HepG2 (cell line): ENCODE measurements around the gene PRRT2. TPM values are rescaled to one million over a fixed set of nuclear protein-coding genes. Genes with fewer than 3 reads are reported as not detected.

Experiments
- CHD4 ChIP-seq: fragments of 200-600 bp; sonication (generic); IDR thresholded peaks from 2 replicates; pipeline ENCODE4 v1.7.0; 2017; ENCODE audit warnings: mild to moderate bottlenecking, low read length, borderline replicate concordance
- DR1 ChIP-seq: sonication (generic); formaldehyde crosslinking; IDR thresholded peaks from 2 replicates; pipeline ENCODE4 v1.8.0; 2021; ENCODE audit warnings: mild to moderate bottlenecking, missing genetic modification reagents, inconsistent platforms
- EEA1 ChIP-seq: sonication (generic); formaldehyde crosslinking; IDR thresholded peaks from 2 replicates; pipeline ENCODE4 v1.5.1; 2020; ENCODE audit warnings: mild to moderate bottlenecking, missing genetic modification reagents, borderline replicate concordance
- FLYWCH1 ChIP-seq: sonication (generic); formaldehyde crosslinking; IDR thresholded peaks from 2 replicates; pipeline ENCODE4 v1.8.1; 2023; ENCODE audit warnings: mild to moderate bottlenecking, missing genetic modification reagents
- JUND ChIP-seq: sonication (generic); formaldehyde crosslinking; IDR thresholded peaks from 2 replicates; pipeline ENCODE4 v1.8.0; 2022; ENCODE audit warnings: mild to moderate bottlenecking, missing genetic modification reagents
- KDM3A ChIP-seq: IDR thresholded peaks from 2 replicates; pipeline ENCODE4 v1.6.1; 2018; ENCODE audit warnings: low read depth, missing compliant biosample characterization
- MAF1 ChIP-seq: sonication (generic); formaldehyde crosslinking; IDR thresholded peaks from 2 replicates; pipeline ENCODE4 v1.5.0; 2020; ENCODE audit warnings: missing genetic modification reagents, borderline replicate concordance
- NFATC3 ChIP-seq: sonication (generic); formaldehyde crosslinking; IDR thresholded peaks from 2 replicates; pipeline ENCODE4 v1.5.1; 2020; ENCODE audit warnings: mild to moderate bottlenecking, missing genetic modification reagents
- REST ChIP-seq, 2 experiments: IDR thresholded peaks; 2 replicates each; pipeline ENCODE4 v1.6.1; 2011 to 2012; ENCODE audit warnings: low read length in 2 of 2, borderline replicate concordance in 1 of 2, low read depth in 1 of 2, mild to moderate bottlenecking in 1 of 2, moderate library complexity in 1 of 2
- SMAD1 ChIP-seq: sonication (generic); formaldehyde crosslinking; IDR thresholded peaks from 2 replicates; pipeline ENCODE4 v1.4.0; 2020; ENCODE audit warnings: missing genetic modification reagents, low read depth, mild to moderate bottlenecking, borderline replicate concordance
- ZEB1 ChIP-seq: IDR thresholded peaks from 2 replicates; pipeline ENCODE4 v1.6.1; 2012; ENCODE audit warnings: mild to moderate bottlenecking, low read depth, inconsistent platforms; ENCODE audit not compliant: insufficient replicate concordance
- ZNF230 ChIP-seq: sonication (generic); formaldehyde crosslinking; IDR thresholded peaks from 2 replicates; pipeline ENCODE4 v1.4.0; 2020; ENCODE audit warnings: mild to moderate bottlenecking, missing genetic modification reagents
- ZNF331 ChIP-seq: sonication (generic); formaldehyde crosslinking; IDR thresholded peaks from 2 replicates; pipeline ENCODE4 v1.4.0; 2020; ENCODE audit warnings: missing genetic modification reagents
- ZNF335 ChIP-seq: sonication (generic); formaldehyde crosslinking; IDR thresholded peaks from 2 replicates; pipeline ENCODE4 v1.4.0; 2020; ENCODE audit warnings: missing genetic modification reagents
- ZNF350 ChIP-seq: sonication (generic); formaldehyde crosslinking; IDR thresholded peaks from 2 replicates; pipeline ENCODE4 v1.4.0; 2020; ENCODE audit warnings: mild to moderate bottlenecking, low read depth, missing genetic modification reagents, borderline replicate concordance
- ZNF367 ChIP-seq: sonication (generic); formaldehyde crosslinking; IDR thresholded peaks from 2 replicates; pipeline ENCODE4 v1.4.0; 2020; ENCODE audit warnings: missing genetic modification reagents, borderline replicate concordance
- ZNF530 ChIP-seq: sonication (generic); formaldehyde crosslinking; IDR thresholded peaks from 2 replicates; pipeline ENCODE4 v1.5.0; 2020; ENCODE audit warnings: low read depth, mild to moderate bottlenecking, missing genetic modification reagents
- ZNF589 ChIP-seq: sonication (generic); formaldehyde crosslinking; conservative IDR thresholded peaks from 2 replicates; pipeline ENCODE4 v1.8.0; 2022; ENCODE audit warnings: mild to moderate bottlenecking, moderate library complexity, missing genetic modification reagents
- ZNF800 ChIP-seq: sonication (generic); formaldehyde crosslinking; IDR thresholded peaks from 2 replicates; pipeline ENCODE4 v1.4.0; 2020; ENCODE audit warnings: missing genetic modification reagents
- ZUFSP ChIP-seq: sonication (generic); formaldehyde crosslinking; IDR thresholded peaks from 2 replicates; pipeline ENCODE4 v1.9.0; 2021; ENCODE audit warnings: missing genetic modification reagents, mild to moderate bottlenecking, borderline replicate concordance
- polyA plus RNA-seq, 8 experiments: library from polyadenylated mRNA; depleted of rRNA in 3 of 8; stranded (reverse) in 7 of 8; unstranded in 1 of 8; fragments of >200 nt; fragmentation: Illumina TruSeq in 4 of 8; extraction: Trizol in 4 of 8; gene quantifications; 2 replicates each; pipeline versions ENCODE4 v1.2.1 to v1.2.3, GENCODE V29; 2011 to 2016; ENCODE audit warnings: low read depth in 4 of 8, missing spikeins in 1 of 8, mixed read lengths in 1 of 8; ENCODE audit not compliant: insufficient read depth in 1 of 8
- total RNA-seq, 5 experiments: library from RNA; depleted of rRNA; stranded (reverse); fragments of >200 nt; fragmentation: Illumina TruSeq; extraction: Trizol; gene quantifications; 2 replicates each; pipeline ENCODE4 v1.2.3, GENCODE V29; 2016; ENCODE audit warnings: low read depth in 1 of 5

PRRT2 gene
- total and polyA plus RNA-seq, 2 of the 13 experiments (the other 11 are each of a cell fraction or from before 2014, with no cell fraction given): 0.51 to 1.1 TPM

- TF ChIP-seq NFATC3 (CRISPR knock-in tag): peak; percentile 95; the same call in 1 of the 2 replicates
- TF ChIP-seq ZEB1: no peak
- TF ChIP-seq KDM3A (CRISPR knock-in tag): peak; percentile 87; the same call in 1 of the 2 replicates
- TF ChIP-seq SMAD1 (CRISPR knock-in tag): peak; percentile 69; the same call in 1 of the 2 replicates
- peak; percentile 74 for TF ChIP-seq MAF1 (CRISPR knock-in tag)
- TF ChIP-seq ZNF530: peak; percentile 97
- TF ChIP-seq CHD4: no peak
- TF ChIP-seq ZNF335 (CRISPR knock-in tag): no peak
- TF ChIP-seq ZNF800 (CRISPR knock-in tag): peak; percentile 97
- TF ChIP-seq ZNF367 (CRISPR knock-in tag): peak; percentile 97
- TF ChIP-seq ZUFSP (CRISPR knock-in tag): no peak
- peak; percentile 60 for TF ChIP-seq JUND
- peak; percentile 98 for TF ChIP-seq ZNF350 (CRISPR knock-in tag)
- peak; percentile 86 for TF ChIP-seq DR1 (CRISPR knock-in tag)
- peak; percentile 99 for TF ChIP-seq ZNF230
- peak; percentile 98 for TF ChIP-seq ZNF589 (CRISPR knock-in tag)
- TF ChIP-seq ZNF331 (CRISPR knock-in tag): peak; percentile 84
- TF ChIP-seq REST (IDR thresholded peaks at IDR 0.05; ENCODE audit: borderline replicate concordance in 1 of 2, low read depth in 1 of 2, low read length in 2 of 2): no peak
- peak; percentile 99 for TF ChIP-seq EEA1
- TF ChIP-seq FLYWCH1 (CRISPR knock-in tag): peak; percentile 87; the same call in 1 of the 2 replicates
These were observed 4.4 kb upstream of the PRRT2 start (continued) for GRCh38 chr16:29807426-29808218.
